GM18858 (cell line): ENCODE results near the gene PACSIN2.
"Not testable (repeated sequence)": the region's sequence is repeated elsewhere in the genome, so short reads cannot be mapped to it uniquely, and the experiment has no call there.

Experiments
- ATAC-seq: cut with Tn5 transposase; IDR thresholded peaks from one replicate; pipeline ENCODE4 v1.9.1; 2021; ENCODE audit not compliant: unreplicated experiment

PACSIN2 gene

DNA sequence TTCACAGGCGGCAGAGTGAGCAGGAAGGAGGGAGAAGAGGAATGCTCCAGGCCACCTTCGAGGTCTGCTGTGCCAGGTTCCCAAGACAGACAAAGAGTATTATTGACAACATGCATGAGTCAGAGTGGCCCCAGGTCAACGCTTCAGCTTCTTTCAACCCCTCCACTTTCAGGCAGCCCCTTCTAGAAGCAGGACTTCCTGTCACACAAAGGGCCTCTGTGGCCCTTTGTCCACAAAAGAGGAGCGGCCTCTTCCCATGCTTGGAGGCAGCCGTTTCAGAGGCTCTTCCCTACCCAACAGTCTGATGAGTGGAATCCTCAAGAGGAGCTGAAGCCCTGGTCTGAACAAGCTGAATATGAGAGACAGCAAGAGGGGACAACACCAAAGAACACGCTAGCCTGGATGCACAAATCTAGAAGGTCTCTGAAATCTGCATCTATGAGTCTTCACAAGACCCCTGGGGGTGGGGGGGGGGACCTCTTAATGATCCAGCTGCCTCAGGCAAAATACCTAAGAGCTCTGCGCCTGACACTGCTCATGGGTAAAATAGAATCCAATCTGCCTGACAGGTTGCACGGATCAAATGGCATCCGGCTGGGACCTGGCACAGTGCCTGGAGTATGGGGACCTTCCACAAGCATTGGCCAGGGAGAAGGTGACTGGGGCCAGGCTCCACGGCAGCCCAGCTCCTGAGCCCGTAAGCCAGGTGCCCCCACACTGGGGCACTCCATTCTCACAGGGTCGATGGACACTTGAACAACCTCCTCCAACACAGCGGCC is 67.5 kb downstream of the PACSIN2 start:
- no peak for ATAC-seq

DNA sequence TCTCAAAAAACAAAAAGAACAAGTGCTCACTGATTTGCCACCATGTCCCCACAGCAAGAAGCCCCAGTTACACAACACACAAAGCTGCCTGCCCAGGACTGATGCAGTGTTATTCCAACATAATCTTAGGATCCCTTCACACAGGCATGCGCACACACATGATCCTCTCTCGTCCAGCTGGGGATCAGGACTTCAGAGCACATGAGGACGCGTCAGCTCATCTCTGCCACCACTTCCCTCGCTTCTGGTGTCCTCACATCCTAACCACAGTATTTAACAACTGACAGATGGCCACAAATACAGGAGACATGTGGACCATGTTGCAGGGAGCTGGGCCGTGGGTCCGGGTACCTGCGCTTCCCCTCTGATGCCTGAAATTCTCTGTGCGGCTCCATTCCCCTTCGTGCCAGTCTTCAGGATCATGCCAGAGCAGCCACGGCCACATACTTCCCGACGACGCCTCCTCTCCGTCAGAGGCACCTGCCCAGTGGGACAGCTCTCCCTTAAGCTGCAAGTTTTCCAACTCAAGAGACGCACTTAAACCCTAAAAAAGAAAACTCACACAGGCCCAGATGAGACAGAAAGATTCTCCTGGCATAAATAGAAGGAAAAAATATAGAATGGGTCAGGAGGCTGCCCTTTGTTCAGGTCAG is 68.3 kb downstream of the PACSIN2 start:
- no peak for ATAC-seq

DNA sequence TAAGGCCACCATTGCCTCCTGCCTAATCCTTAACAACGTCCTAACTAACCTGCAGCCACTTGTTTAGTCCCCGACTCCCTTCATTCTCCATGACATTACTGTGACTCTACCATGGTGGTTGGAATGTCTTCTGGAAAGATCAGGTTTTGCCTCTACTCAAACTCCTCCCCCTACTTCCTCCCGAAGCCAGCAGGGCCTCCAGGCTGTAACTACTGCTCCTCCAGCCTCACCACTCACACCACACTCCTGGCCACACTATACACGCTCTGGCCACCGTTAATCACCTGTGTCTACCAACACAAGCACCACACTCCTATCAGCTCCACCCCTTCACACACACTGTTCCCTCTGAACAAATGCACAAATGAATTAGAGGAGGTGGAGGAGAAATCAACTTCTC is 69.2 kb downstream of the PACSIN2 start:
- no peak for ATAC-seq

DNA sequence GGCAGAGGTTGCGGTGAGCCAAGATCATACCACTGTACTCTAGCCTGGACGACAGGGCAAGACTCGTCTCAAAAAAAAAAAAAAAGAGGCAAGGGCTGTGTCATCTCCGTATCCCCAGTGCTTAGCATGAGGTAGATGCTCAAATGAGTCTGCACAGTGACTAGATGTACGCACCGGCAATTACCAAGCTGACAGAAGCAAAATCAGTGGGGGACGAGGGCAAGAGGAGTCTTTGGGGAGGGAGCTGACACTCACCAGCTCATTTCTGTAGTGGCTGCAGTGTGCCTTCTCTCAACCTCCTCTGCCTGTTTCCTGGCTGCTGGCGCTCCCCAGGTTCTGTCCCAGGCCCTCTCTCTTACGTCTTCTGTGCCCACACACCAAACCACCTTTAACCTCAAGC is 69.9 kb downstream of the PACSIN2 start:
- ATAC-seq: no peak

DNA sequence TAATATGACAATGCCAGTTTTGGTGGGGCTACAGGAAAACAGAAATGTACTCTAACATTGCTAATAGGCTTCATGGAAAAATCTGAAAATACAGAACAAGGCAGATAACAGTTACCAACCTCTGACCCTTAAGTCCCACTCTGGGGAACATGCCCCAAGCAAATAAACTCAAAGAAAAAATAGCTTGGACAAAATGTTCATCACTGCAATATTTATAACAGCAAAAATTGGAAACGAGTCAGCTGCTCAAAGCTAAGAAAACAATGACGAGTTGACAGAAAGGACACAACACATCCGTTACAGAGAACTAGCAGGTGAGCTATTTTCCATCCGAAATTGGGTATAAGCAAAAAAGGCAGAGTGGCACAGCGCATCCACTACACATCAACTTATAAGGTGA is 70.5 kb downstream of the PACSIN2 start:
- no peak for ATAC-seq

DNA sequence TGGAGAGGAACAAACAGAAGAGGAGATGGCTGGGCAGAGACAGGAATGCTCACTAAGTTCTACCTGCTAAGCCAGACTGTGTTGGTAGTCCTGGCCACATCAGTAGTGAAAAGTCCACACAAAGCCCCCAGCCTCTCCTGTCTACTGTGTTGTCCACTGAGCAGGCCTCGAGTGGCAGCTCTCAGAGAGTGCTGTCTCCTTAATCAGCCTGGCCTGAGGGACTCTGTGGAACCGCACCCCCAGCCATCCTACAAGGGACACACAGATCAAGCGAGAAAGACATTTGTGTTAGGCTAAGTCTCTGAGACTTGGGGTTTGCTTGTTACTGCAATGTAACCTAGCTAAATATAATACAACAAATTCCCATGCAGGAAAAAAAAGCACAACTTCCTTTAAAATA is 71.0 kb downstream of the PACSIN2 start:
- no peak for ATAC-seq

DNA sequence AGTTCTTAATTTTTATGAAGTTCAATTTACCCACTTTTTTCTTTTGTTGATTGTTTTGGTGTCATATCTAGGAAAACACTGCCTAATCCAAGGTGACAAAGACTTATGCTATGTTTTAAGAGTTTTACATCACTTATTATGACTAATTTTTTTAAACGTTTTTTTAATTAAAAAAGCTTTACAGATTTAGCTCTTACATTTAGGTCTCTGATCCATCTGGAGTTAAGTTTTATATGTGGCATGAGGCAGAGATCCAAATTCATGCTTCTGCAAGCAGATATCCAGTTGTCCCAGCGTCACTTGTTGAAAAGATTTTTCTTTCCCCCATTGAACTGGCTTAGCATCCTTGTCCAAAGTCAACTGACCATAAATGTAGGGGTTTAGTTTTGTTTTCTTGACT is 72.6 kb downstream of the PACSIN2 start:
- no peak for ATAC-seq

DNA sequence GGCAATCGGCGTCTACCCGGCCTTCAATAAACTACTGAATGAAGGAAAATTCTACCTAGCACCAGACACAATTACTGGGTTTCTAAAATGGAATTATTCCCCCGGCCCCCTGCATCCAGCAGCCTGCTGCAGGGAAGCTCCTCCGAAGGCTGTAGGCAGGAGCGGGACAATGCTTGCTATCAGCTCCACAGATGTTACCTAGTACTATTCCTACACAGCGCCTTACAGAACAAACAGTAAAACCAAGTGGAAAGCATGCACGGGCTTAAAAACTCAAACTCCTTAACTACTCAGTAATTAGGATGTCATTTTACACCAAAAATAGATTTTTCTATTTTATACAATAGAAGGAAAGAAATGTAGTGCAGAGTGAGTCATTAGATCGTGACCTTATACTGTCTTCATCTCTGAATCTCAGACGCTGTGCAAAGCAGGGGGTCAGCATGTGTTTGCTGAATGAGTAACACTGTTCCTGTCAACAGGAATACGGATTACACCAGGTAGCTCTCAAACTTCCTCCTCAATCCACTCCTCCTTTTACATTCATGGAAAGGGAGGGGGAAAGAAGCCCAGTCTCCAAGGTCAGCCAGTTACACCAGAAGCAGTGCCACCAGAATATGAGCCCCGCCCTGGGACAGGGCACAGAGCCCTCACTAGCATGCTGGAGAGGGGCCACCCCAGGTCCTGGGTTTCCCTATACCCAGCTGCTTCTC is 74.9 kb downstream of the PACSIN2 start:
- ATAC-seq: no peak

DNA sequence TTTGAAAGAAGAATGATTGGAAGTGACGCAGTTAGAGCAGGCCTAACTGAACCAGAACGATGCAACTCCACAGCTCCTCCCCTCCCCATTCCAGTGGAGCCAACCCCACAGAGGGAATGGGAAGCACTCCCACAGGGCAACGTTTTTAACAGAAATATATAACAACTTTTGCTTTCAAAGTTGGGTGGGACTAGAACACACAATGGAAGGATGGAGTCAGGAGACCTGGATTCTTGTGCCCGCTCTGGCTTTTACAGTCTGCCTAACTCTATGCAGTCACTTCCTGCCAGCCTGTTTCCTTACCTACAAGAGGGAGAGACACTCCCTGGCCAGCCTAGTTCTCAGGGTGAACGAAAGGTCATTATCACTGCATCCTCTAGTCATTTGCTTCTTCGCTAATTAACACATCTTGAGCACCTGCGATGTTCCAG is 75.5 kb downstream of the PACSIN2 start:
- ATAC-seq: no peak

DNA sequence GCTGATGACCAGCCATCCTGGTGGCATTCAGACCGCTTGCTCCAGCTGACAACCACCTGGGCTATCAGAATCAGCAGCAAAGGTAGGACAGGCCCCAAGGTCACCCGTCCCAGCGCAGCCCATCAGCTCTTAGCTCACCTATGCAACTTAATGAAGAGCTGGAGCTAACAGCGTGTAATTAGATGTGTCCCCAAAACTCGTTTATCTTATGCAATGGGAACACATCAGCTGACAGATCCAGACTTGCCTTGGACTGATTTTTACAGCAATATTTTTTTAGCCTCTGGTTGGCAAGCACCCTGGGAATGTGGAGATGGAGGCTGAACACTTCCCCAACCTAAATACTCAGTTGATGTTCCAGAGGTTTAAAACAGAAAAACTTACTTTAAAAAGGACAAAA is 76.0 kb downstream of the PACSIN2 start:
- no peak for ATAC-seq

DNA sequence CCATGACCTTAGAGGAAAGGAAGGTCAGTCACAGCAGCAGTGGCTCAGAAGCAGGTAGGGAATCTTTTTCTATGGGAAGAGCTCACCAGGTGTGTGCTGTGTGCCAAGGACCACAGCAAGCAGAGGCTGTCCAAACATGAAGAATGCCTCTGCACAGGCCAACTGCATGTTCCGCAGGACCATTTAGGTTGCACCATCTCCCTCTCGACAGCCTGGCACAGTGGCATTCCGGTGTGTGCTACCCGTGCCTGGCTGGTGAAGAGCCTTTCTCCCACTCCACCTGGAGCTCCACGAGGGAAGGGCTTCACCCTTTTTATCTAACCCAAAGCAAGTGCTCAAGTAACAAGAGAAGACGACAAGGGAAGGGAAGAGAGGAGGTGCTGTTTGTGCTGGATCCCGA is 76.5 kb downstream of the PACSIN2 start:
- ATAC-seq: no peak

DNA sequence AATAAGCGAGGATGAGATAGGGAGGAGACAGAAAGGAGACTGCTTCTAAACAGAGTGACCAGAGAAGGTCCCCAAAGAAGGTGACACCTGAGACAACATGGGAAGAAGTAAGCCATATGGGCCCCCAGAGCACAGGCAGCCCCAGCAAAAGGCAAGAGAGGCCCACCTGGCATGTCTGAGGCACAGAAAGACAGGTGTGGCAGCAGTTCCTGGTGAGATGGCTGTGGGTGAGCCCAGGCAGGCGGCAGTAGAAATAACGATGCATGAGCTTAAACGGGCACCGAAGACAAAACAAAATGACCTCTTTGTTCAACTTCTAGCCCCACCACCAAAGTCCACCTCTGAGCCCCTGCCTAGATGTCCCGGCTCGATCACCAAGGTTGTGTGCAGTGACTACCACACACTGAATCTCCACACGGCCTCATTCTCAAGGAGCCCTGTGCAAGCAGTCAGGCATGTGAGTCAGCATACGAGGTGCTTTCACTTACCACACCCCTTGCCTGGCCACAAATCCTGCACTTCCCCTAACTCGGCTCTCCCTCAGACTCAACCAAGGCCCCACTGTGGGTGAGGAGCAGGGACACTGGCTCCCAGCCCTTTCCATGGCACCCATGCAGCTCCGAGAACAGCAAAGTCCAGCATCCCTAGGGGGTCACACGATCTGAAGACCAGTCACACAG is 77.6 kb downstream of the PACSIN2 start:
- ATAC-seq: no peak

DNA sequence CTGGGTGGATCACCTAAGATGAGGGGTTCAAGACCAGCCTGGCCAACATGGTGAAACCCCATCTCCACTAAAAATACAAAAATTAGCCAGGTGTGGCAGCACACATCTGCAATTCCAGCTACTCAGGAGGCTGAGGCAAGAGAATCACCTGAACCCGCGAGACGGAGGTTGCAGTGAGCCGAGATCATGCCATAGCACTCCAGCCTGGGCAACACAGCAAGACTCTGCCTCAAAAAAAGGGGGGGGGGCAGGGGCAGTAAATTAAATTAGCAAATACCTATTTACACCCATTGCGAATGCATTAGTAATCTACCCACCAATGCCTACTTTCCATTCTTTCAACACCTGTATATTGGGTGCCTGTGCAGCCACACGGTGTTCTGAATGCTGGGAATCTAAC is 78.3 kb downstream of the PACSIN2 start:
- not testable (repeated sequence) for ATAC-seq

DNA sequence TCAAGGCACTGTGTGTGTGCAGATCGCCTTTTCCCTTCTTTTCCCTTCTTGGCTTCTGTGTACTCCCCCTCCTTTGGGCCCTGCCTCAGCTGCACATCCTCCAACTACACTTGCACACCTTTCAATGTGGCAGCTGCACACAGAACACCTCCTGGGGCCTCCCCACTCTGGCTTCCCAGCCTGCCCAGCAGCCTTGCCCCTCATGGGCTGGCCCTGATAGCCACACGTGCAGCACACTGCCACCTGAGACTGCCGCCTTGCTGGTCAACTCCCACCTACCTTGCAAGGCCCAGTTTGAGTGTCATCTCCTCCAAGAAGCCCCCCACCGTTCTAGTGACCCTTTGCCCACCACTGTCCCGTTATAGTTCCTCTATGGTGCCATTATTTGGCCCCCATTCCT is 80.6 kb downstream of the PACSIN2 start:
- no peak for ATAC-seq

DNA sequence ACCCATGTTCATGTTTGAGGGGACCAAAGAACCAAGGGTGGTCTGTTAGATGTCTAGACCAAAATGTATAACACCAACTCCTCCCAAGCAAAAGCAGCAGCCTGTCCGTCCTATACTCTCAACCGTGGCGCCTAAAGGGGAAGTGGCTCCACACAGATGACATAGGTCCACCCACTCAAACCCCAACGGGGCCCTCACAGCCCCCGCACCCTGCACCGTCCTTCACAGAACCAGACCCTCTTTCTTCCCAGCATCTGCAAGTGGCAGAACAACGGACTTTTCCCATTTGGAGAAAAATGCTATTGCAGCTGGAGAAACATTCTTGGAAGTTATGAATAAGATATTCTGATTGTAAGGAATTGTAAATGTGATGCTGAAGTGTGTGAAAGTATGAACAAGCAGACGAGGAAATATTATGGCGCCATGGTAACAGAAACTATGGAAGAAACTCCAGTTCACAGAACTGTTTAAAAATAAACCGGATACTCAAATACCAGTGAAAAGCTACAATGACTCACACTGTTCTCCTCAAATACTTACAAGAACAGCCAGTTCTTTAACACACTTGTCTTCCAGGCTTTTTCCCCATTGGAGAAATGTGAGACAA is 81.4 kb downstream of the PACSIN2 start:
- peak; percentile 27 for ATAC-seq

DNA sequence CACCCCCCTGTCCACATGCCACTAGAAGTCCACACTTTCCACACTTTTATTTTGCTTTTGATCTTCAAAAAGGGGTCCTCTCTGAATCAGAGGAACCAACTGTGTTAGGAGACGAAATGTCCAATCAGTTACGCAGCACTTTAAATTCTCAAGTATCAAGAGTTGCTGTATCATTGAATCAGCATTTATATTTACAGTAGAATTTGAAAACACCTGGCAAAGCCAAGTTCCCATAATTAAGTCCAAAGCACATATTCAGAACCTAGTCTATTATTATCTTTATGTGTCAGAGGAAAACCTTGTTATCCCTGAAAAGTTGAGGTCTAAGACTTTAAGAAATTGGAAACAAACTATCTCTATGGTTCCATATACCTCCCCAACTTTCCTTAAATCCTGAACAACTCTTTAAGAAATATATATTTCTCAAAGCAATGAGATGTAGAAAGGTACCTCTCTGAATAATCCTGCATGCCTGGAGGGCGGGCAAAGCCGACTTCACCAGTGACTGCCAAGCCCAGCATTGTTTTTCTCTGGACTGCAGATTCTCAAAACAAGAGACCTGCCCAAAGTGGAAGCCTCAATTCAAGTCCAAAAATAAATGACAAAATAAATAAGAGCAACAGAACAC is 82.0 kb downstream of the PACSIN2 start:
- no peak for ATAC-seq

DNA sequence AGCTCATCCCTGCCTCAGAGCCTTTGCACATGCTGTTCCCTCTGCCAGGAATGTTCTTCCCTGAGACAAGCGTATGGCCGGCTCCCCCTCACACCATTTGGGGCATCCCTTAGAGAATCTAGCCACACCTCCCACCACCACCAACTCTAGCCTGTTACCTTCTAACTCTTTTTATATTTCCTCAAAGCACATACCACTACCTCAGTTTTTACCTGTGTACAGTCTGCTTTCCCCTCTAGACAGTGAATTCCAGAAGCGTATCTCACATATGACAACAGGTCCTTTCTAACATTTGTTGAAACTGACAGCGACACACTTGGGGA is 82.8 kb downstream of the PACSIN2 start:
- no peak for ATAC-seq

DNA sequence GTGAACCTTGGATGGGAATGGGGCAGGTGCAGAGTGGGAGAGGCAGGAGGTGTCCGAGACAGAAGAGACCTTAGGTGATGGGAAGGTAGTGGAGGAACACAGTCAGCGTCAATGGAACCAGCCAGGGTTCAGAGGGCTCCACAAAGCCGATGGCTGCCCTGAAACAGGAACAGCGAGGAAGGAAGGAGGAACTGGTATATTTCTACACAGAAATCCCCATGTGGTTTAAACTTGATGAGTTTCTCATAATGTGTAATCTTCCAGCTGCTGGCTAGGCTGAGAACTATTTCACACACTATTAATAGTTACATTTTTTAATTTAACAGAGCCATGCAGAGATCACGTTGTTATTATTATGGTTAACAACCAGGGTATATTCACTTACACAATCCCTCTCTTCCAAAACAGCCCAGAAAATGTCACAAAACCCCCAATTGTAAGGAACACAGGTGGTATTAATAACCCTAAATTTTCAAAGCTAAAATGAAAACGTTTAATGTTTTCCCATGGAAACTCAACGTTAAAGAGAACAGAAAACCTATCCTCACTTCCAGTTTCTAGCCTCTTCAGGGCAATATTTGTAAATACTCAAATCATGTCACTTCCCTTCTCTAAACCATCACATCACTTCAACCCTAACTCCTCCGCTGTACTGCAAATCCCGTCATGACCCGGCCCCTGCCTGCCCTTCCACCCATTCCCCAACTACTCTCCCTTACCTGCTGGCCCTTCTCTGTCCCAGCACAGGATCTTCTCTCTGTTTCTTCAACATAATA is 83.3 kb downstream of the PACSIN2 start:
- no peak for ATAC-seq

DNA sequence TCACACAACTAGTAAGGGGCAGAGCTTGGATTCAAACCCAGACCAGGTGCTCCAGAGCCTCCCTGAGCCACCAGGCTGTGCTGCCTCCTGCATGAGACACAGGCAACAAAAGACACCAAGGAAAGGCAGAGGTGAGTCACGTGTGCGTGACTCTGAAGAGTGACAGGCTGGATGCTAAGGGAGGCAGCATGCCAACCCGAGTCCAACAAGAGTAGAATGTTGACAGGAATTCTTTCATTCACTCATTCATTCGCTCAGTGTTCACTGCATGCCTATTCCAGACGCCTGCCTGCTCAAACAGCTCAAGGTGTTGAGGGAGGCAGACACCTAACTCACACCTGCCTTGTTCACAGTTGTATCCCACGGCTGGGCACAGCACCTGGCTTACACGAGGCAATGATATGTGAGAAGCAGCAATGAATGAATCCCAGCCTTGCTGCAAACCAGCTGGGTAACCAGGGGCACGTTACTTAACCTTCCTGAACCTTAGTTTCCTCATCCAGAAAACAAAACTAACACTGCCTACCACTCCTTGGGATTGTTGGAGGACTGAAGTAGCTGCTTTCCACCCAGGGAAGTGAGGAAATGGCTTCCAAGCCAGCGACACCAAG is 84.0 kb downstream of the PACSIN2 start:
- ATAC-seq: no peak

DNA sequence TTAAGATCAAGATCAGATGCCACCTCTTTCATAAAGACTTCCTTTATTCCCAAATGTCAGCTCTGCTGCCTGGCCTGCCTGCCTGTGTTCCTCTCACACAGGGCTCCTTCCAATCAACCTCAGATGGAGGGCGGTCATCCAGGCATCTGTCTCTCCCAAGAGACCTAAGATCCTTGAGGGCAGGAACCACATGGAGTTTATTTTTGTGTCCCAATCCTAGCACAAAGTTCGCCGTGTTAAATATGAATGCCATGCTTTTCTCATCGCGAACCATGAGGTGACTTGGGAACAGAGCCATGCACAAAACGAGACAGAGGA is 85.2 kb downstream of the PACSIN2 start:
- ATAC-seq: no peak
